SK-N-SH (cell line): Measurements from ENCODE around the gene NTM. TPM values are rescaled to one million over a fixed set of nuclear protein-coding genes. Genes with fewer than 3 reads are reported as not detected.

Source experiments
- CTCF ChIA-PET: fragments of 300-600, 350-600 bp; formaldehyde crosslinking; extraction: SDS; loops from one replicate; lab custom pipeline; 2021; lab: Yijun Ruan, JAX
- POLR2A ChIA-PET: fragments of 350-600 bp; sonication (Branson Sonifier 250); formaldehyde crosslinking; extraction: SDS; loops from one replicate; lab custom pipeline; 2020; ENCODE audit warnings: antibody characterized with exemption, inconsistent platforms; lab: Yijun Ruan, JAX
- DNase-seq: peaks from one replicate; pipeline ENCODE4 v3.0.0; 2012
- H2AFZ ChIP-seq: fragments of 200-600 bp; sonication (generic); 2 replicates; pipeline ENCODE4 v1.8.1; 2016; ENCODE audit warnings: antibody characterized with exemption, mild to moderate bottlenecking, low read depth
- H3F3A ChIP-seq: fragments of 200-600 bp; sonication (generic); replicated peaks from 2 replicates; pipeline ENCODE3; 2016; ENCODE audit warnings: antibody characterized with exemption, mild to moderate bottlenecking; ENCODE audit not compliant: insufficient read depth
- H3K27ac ChIP-seq, 2 experiments: fragments of 200-500 bp in 1 of 2; fragments of 200-600 bp in 1 of 2; sonication (Bioruptor generic) in 1 of 2; sonication (generic), shearing (Covaris generic) in 1 of 2; 2 replicates each; pipeline versions ENCODE4 v1.5.1 to v1.6.1; 2014 to 2016; ENCODE audit warnings: low read depth in 2 of 2, inconsistent platforms in 1 of 2, low read length in 1 of 2, mild to moderate bottlenecking in 1 of 2, mixed read lengths in 1 of 2
- H3K27me3 ChIP-seq: fragments of 200-600 bp; sonication (generic), shearing (Covaris generic); 2 replicates; pipeline ENCODE4 v1.6.1; 2016; ENCODE audit warnings: mixed run types; ENCODE audit not compliant: insufficient read depth
- H3K36me3 ChIP-seq, 2 experiments: fragments of 200-500 bp in 1 of 2; fragments of 200-600 bp in 1 of 2; sonication (Bioruptor generic) in 1 of 2; sonication (generic) in 1 of 2; replicated peaks in 1 of 2; 2 replicates each; pipeline versions ENCODE3 to v1.5.1; 2014 to 2016; ENCODE audit warnings: low read length in 1 of 2, mild to moderate bottlenecking in 1 of 2; ENCODE audit not compliant: insufficient read depth in 2 of 2, control insufficient read depth in 1 of 2
- H3K4me1 ChIP-seq, 2 experiments: fragments of 200-500 bp in 1 of 2; fragments of 200-600 bp in 1 of 2; sonication (Bioruptor generic) in 1 of 2; sonication (generic), shearing (Covaris generic) in 1 of 2; 2 replicates each; pipeline versions ENCODE4 v1.5.1 to v1.6.1; 2014 to 2016; ENCODE audit warnings: low read depth in 1 of 2, low read length in 1 of 2, mixed run types in 1 of 2; ENCODE audit not compliant: insufficient read depth in 2 of 2, control insufficient read depth in 1 of 2
- H3K4me2 ChIP-seq: fragments of 200-600 bp; sonication (generic), shearing (Covaris generic); 2 replicates; pipeline ENCODE4 v1.6.1; 2017; ENCODE audit warnings: mixed run types
- H3K4me3 ChIP-seq, 2 experiments: fragments of 200-500 bp in 1 of 2; fragments of 200-600 bp in 1 of 2; sonication (Bioruptor generic) in 1 of 2; sonication (generic), shearing (Covaris generic) in 1 of 2; 2 replicates each; pipeline versions ENCODE4 v1.5.1 to v1.8.1; 2014 to 2016; ENCODE audit warnings: low read depth in 2 of 2, inconsistent platforms in 1 of 2, low read length in 1 of 2, mild to moderate bottlenecking in 1 of 2, mixed read lengths in 1 of 2, moderate library complexity in 1 of 2
- H3K79me2 ChIP-seq: fragments of 200-600 bp; sonication (generic); 2 replicates; pipeline ENCODE4 v1.8.1; 2017; ENCODE audit warnings: mild to moderate bottlenecking; ENCODE audit not compliant: insufficient read depth
- H3K9ac ChIP-seq: fragments of 200-600 bp; sonication (generic); 2 replicates; pipeline ENCODE4 v1.6.1; 2017; ENCODE audit warnings: mixed run types
- H3K9me2 ChIP-seq: fragments of 200-600 bp; sonication (generic); 2 replicates; pipeline ENCODE4 v1.6.1; 2017; ENCODE audit warnings: mixed run types
- H3K9me3 ChIP-seq: fragments of 200-600 bp; sonication (generic); 2 replicates; pipeline ENCODE4 v1.6.1; 2017; ENCODE audit warnings: mixed run types, mild to moderate bottlenecking, moderate library complexity
- H4K20me1 ChIP-seq: fragments of 200-600 bp; sonication (generic); 2 replicates; pipeline ENCODE4 v1.6.1; 2017; ENCODE audit warnings: mild to moderate bottlenecking, mixed run types; ENCODE audit not compliant: insufficient read depth
- EZH2phosphoT487 ChIP-seq: fragments of 200-600 bp; sonication (generic); IDR thresholded peaks from 2 replicates; pipeline ENCODE4 v1.6.1; 2017; ENCODE audit warnings: low read depth, mixed run types, mild to moderate bottlenecking, antibody characterized with exemption, moderate library complexity, borderline replicate concordance
- FOXM1 ChIP-seq: IDR thresholded peaks from 2 replicates; pipeline ENCODE4 v1.4.0; 2012; ENCODE audit warnings: low read depth, mild to moderate bottlenecking
- IRF3 ChIP-seq: fragments of 150-350 bp; IDR thresholded peaks from 2 replicates; pipeline ENCODE4 v1.6.1; 2016; ENCODE audit warnings: mild to moderate bottlenecking, low read depth, low read length
- MAX ChIP-seq: IDR thresholded peaks from 2 replicates; pipeline ENCODE4 v1.4.0; 2012; ENCODE audit warnings: low read depth
- MEF2A ChIP-seq: IDR thresholded peaks from 2 replicates; pipeline ENCODE4 v1.4.0; 2012; ENCODE audit warnings: low read depth, borderline replicate concordance
- RAD21 ChIP-seq: IDR thresholded peaks from 2 replicates; pipeline ENCODE4 v1.6.1; 2012; ENCODE audit warnings: mild to moderate bottlenecking, low read length
- REST ChIP-seq: IDR thresholded peaks from 2 replicates; pipeline ENCODE4 v1.6.1; 2012; ENCODE audit warnings: mild to moderate bottlenecking, low read depth, low read length, moderate library complexity
- TAF1 ChIP-seq: IDR thresholded peaks from 2 replicates; pipeline ENCODE4 v1.6.1; 2012; ENCODE audit warnings: low read depth, mild to moderate bottlenecking, low read length, moderate library complexity, borderline replicate concordance
- TCF12 ChIP-seq: IDR thresholded peaks from 2 replicates; pipeline ENCODE4 v1.4.0; 2012
- USF2 ChIP-seq: fragments of 150-350 bp; IDR thresholded peaks from 2 replicates; pipeline ENCODE4 v1.6.1; 2017; ENCODE audit warnings: antibody characterized with exemption, low read length, low read depth, borderline replicate concordance
- WGBS: methylation state at CpG from one replicate; pipeline ENCODE4 v1.1.6; 2017; ENCODE audit warnings: low lambda C conversion rate; 5-methylcytosine and 5-hydroxymethylcytosine counted together
- polyA plus RNA-seq, 3 experiments: library from polyadenylated mRNA; depleted of rRNA; stranded (reverse); fragments of >200 nt; gene quantifications; 2 replicates each; pipeline ENCODE4 v1.2.3, GENCODE V29; 2012

Gene NTM
- polyA plus RNA-seq, 1 of the 3 experiments (the other 2 are of a cell fraction) = 20.0 TPM

GRCh38 chr11:131841028-131841427 lies 470.6 kb downstream of the NTM start:
- H3K4me2 ChIP-seq = no peak overlapping the region
- H3K9me2 ChIP-seq = no peaks in the 10 kb centered on the region

More at GRCh38 chr11:131841028-131841427, 470.6 kb downstream of the NTM start:
- Histone ChIP-seq H3K9ac (no peak overlapping the region), H3K27ac (no peak overlapping the region), H3K36me3 (no peaks in the 10 kb centered on the region), H4K20me1 (no peaks in the 10 kb centered on the region), H3K4me1 (no peaks in the 10 kb centered on the region; a peak in 1 of 4 replicates), H2AFZ (no peak overlapping the region), H3F3A (no peaks in the 10 kb centered on the region), H3K4me3 (no peak overlapping the region), H3K9me3 (no peaks in the 10 kb centered on the region), H3K79me2 (no peaks in the 10 kb centered on the region), H3K27me3 (no peaks in the 10 kb centered on the region)
- ChIA-PET CTCF (interaction anchor here (0.6 kb wide), 1 partner anchor 146 kb away, joined by 3 read pairs; no protein-coding TSS in a partner anchor), POLR2A (no interaction called here)
- no peak for DNase-seq
- TF ChIP-seq REST = no peak
- TF ChIP-seq USF2 = no peak
- TF ChIP-seq EZH2phosphoT487 = no peak
- no peak for TF ChIP-seq RAD21
- TF ChIP-seq MEF2A = no peak
- TF ChIP-seq MAX = no peak
- TF ChIP-seq IRF3 = no peak
- TF ChIP-seq FOXM1 = no peak
- no peak for TF ChIP-seq TCF12
- TF ChIP-seq TAF1 = no peak
- WGBS = 57% methylated on average over 1 of the region's 1 CpG
